Liver (tissue), 3 donors: ENCODE measurements around the gene FGF1.

ENCODE experiments used
- CTCF ChIP-seq: fragments of 150-350 bp; IDR thresholded peaks from 2 replicates; pipeline ENCODE4 v1.5.1; 2017; ENCODE audit warnings: improper control_type of control experiment, low read depth, low read length; ENCODE audit not compliant: missing input control
- HNF4G ChIP-seq: IDR thresholded peaks from 2 replicates; pipeline ENCODE4 v1.6.1; 2016; ENCODE audit warnings: antibody characterized with exemption
- JUND ChIP-seq, 2 donors: IDR thresholded peaks; 2 replicates each; pipeline ENCODE4 v1.6.1; 2016; ENCODE audit warnings: antibody characterized with exemption in 2 of 2
- MAX ChIP-seq: IDR thresholded peaks from 2 replicates; pipeline ENCODE4 v1.6.1; 2016; ENCODE audit warnings: antibody characterized with exemption
- RAD21 ChIP-seq, 2 donors: IDR thresholded peaks; 2 replicates each; pipeline ENCODE4 v1.6.1; 2016; ENCODE audit warnings: antibody characterized with exemption in 2 of 2, mild to moderate bottlenecking in 2 of 2
- REST ChIP-seq: IDR thresholded peaks from 2 replicates; pipeline ENCODE4 v1.6.1; 2016; ENCODE audit warnings: antibody characterized with exemption, mild to moderate bottlenecking
- SP1 ChIP-seq: IDR thresholded peaks from 2 replicates; pipeline ENCODE4 v1.6.1; 2018; ENCODE audit warnings: antibody characterized with exemption, mild to moderate bottlenecking
- TAF1 ChIP-seq: conservative IDR thresholded peaks from 2 replicates; pipeline ENCODE4 v1.6.1; 2016; ENCODE audit warnings: antibody characterized with exemption, mild to moderate bottlenecking
- ZBTB33 ChIP-seq: IDR thresholded peaks from 2 replicates; pipeline ENCODE4 v1.6.1; 2016; ENCODE audit warnings: antibody characterized with exemption
- donor health status: healthy.
- donor health status: healthy.

- TF ChIP-seq MAX, result no peak
- TF ChIP-seq CTCF, result peak; percentile 12
- TF ChIP-seq JUND (IDR thresholded peaks at IDR 0.05), result no peak
- no peak for TF ChIP-seq HNF4G
- TF ChIP-seq REST, result no peak
- TF ChIP-seq SP1, result no peak
- no peak for TF ChIP-seq ZBTB33
- TF ChIP-seq RAD21 (IDR thresholded peaks at IDR 0.05), result peak in 1 of 2 donors; percentile 58
- TF ChIP-seq TAF1, result no peak
Observed at GRCh38 chr5:142720641-142721271, 34.9 kb upstream of the FGF1 start.
